HG03280 (cell line): ENCODE data around the gene GBX1.

Experiments
- ATAC-seq: cut with Tn5 transposase; IDR thresholded peaks from one replicate; pipeline ENCODE4 v1.9.1; 2021; ENCODE audit warnings: mild to moderate bottlenecking, moderate library complexity; ENCODE audit not compliant: unreplicated experiment

Gene GBX1

GRCh38 chr7:151129117-151129959 lies 38.2 kb downstream of the GBX1 start:
- ATAC-seq = no peak

GRCh38 chr7:151128716-151129115 lies 38.8 kb downstream of the GBX1 start:
- ATAC-seq = no peak

- no peak for ATAC-seq
Measured at GRCh38 chr7:151128144-151128543, 39.4 kb downstream of the GBX1 start.

- no peak for ATAC-seq
Measured at GRCh38 chr7:151126491-151127137, 40.9 kb downstream of the GBX1 start.

GRCh38 chr7:151125846-151126481 lies 41.5 kb downstream of the GBX1 start:
- ATAC-seq = no peak

- no peak for ATAC-seq
Measured at GRCh38 chr7:151125470-151125845, 42.0 kb downstream of the GBX1 start.

GRCh38 chr7:151124899-151125399 lies 42.5 kb downstream of the GBX1 start:
- ATAC-seq = no peak

GRCh38 chr7:151124481-151124880 lies 43.0 kb downstream of the GBX1 start:
- ATAC-seq = no peak

GRCh38 chr7:151123822-151124464 lies 43.6 kb downstream of the GBX1 start:
- peak; percentile 78 for ATAC-seq

- ATAC-seq = no peak
Measured at GRCh38 chr7:151123158-151123821, 44.2 kb downstream of the GBX1 start.

GRCh38 chr7:151122796-151123157 lies 44.7 kb downstream of the GBX1 start:
- ATAC-seq = no peak

- no peak for ATAC-seq
Measured at GRCh38 chr7:151122276-151122675, 45.2 kb downstream of the GBX1 start.

GRCh38 chr7:151121380-151122170 lies 45.9 kb downstream of the GBX1 start:
- ATAC-seq = no peak

- no peak for ATAC-seq
Measured at GRCh38 chr7:151120896-151121295, 46.6 kb downstream of the GBX1 start.

- no peak for ATAC-seq
Measured at GRCh38 chr7:151119902-151120301, 47.6 kb downstream of the GBX1 start.

GRCh38 chr7:151119055-151119415 lies 48.5 kb downstream of the GBX1 start:
- no peak for ATAC-seq

- no peak for ATAC-seq
Measured at GRCh38 chr7:151118108-151119054, 49.1 kb downstream of the GBX1 start.

- no peak for ATAC-seq
Measured at GRCh38 chr7:151117565-151117964, 49.9 kb downstream of the GBX1 start.
